Measurements from ENCODE around the gene CYP2J2.

Gene CYP2J2

GRCh38 chr1:59908682-59909081, 17.9 kb downstream of the CYP2J2 start:
- Mint-ChIP-seq H3K36me3 (ENCODE audit: insufficient read depth) (no peaks in the 10 kb centered on the region), H3K27ac (ENCODE audit: low read depth) (no peak overlapping the region), H3K4me1 (no peaks in the 10 kb centered on the region), H3K27me3 (peaks cover 9% of the 10 kb centered on the region), H3K4me3 (no peak overlapping the region), H3K9me3 (no peaks in the 10 kb centered on the region)
- no peak for DNase-seq (ENCODE audit: low spot score in 2 of 2)
- ATAC-seq (replicated peaks; ENCODE audit: extremely low read depth, poor library complexity, severe bottlenecking) = no peak

- H3K27ac Mint-ChIP-seq (ENCODE audit: low read depth) = no peak overlapping the region
Observed at GRCh38 chr1:59908084-59908483, 18.5 kb downstream of the CYP2J2 start.

GRCh38 chr1:59906931-59907330, 19.6 kb downstream of the CYP2J2 start:
- ATAC-seq (replicated peaks; ENCODE audit: extremely low read depth, poor library complexity, severe bottlenecking) (no peak), DNase-seq (ENCODE audit: low spot score in 2 of 2) (no peak)
- no peaks in the 10 kb centered on the region for H3K9me3 Mint-ChIP-seq
- H3K4me1 Mint-ChIP-seq = no peaks in the 10 kb centered on the region
- H3K27ac Mint-ChIP-seq (ENCODE audit: low read depth) = no peak overlapping the region
- H3K4me3 Mint-ChIP-seq = no peak overlapping the region
- H3K27me3 Mint-ChIP-seq = peaks cover 26% of the 10 kb centered on the region
- H3K36me3 Mint-ChIP-seq (ENCODE audit: insufficient read depth) = no peaks in the 10 kb centered on the region

More at GRCh38 chr1:59908084-59908483, 18.5 kb downstream of the CYP2J2 start:
- Mint-ChIP-seq H3K36me3 (ENCODE audit: insufficient read depth) (no peaks in the 10 kb centered on the region), H3K4me1 (no peaks in the 10 kb centered on the region), H3K27me3 (peaks cover 15% of the 10 kb centered on the region), H3K9me3 (no peaks in the 10 kb centered on the region), H3K4me3 (no peak overlapping the region)
- no peak for ATAC-seq (replicated peaks; ENCODE audit: extremely low read depth, poor library complexity, severe bottlenecking)
- no peak for DNase-seq (ENCODE audit: low spot score in 2 of 2)

GRCh38 chr1:59903141-59903754, 23.3 kb downstream of the CYP2J2 start:
- no peak overlapping the region for H3K27ac Mint-ChIP-seq (ENCODE audit: low read depth)
- peaks cover 2% of the 10 kb centered on the region for H3K36me3 Mint-ChIP-seq (ENCODE audit: insufficient read depth)

GRCh38 chr1:59901770-59902388, 24.7 kb downstream of the CYP2J2 start:
- Mint-ChIP-seq H3K9me3 (no peaks in the 10 kb centered on the region), H3K4me3 (no peak overlapping the region), H3K27me3 (peaks cover 37% of the 10 kb centered on the region), H3K27ac (ENCODE audit: low read depth) (no peak overlapping the region), H3K36me3 (ENCODE audit: insufficient read depth) (peaks cover 3% of the 10 kb centered on the region), H3K4me1 (no peaks in the 10 kb centered on the region)
- ATAC-seq (replicated peaks; ENCODE audit: extremely low read depth, poor library complexity, severe bottlenecking) (no peak), DNase-seq (ENCODE audit: low spot score in 2 of 2) (no peak)

More at GRCh38 chr1:59903141-59903754, 23.3 kb downstream of the CYP2J2 start:
- H3K4me3 Mint-ChIP-seq = no peak overlapping the region
- ATAC-seq (replicated peaks; ENCODE audit: extremely low read depth, poor library complexity, severe bottlenecking) (no peak), DNase-seq (ENCODE audit: low spot score in 2 of 2) (no peak)
- peaks cover 31% of the 10 kb centered on the region for H3K27me3 Mint-ChIP-seq
- no peaks in the 10 kb centered on the region for H3K4me1 Mint-ChIP-seq
- H3K9me3 Mint-ChIP-seq = no peaks in the 10 kb centered on the region

- H3K9me3 Mint-ChIP-seq = no peaks in the 10 kb centered on the region
- DNase-seq (ENCODE audit: low spot score in 2 of 2) (no peak), ATAC-seq (replicated peaks; ENCODE audit: extremely low read depth, poor library complexity, severe bottlenecking) (no peak)
- peaks cover 3% of the 10 kb centered on the region for H3K36me3 Mint-ChIP-seq (ENCODE audit: insufficient read depth)
- H3K4me1 Mint-ChIP-seq = no peaks in the 10 kb centered on the region
- H3K4me3 Mint-ChIP-seq = no peak overlapping the region
- H3K27me3 Mint-ChIP-seq = peaks cover 37% of the 10 kb centered on the region
- no peak overlapping the region for H3K27ac Mint-ChIP-seq (ENCODE audit: low read depth)
Observed at GRCh38 chr1:59900640-59901039, 25.9 kb downstream of the CYP2J2 start.

- no peak for ATAC-seq (replicated peaks; ENCODE audit: extremely low read depth, poor library complexity, severe bottlenecking)
- Mint-ChIP-seq H3K27ac (ENCODE audit: low read depth) (no peak overlapping the region), H3K4me3 (no peak overlapping the region), H3K4me1 (no peaks in the 10 kb centered on the region), H3K36me3 (ENCODE audit: insufficient read depth) (peaks cover 3% of the 10 kb centered on the region), H3K9me3 (no peaks in the 10 kb centered on the region), H3K27me3 (peaks cover 37% of the 10 kb centered on the region)
- DNase-seq (ENCODE audit: low spot score in 2 of 2) = no peak
Observed at GRCh38 chr1:59898927-59899326, 27.6 kb downstream of the CYP2J2 start.

- Mint-ChIP-seq H3K4me1 (no peaks in the 10 kb centered on the region), H3K27me3 (peaks cover 22% of the 10 kb centered on the region), H3K36me3 (ENCODE audit: insufficient read depth) (peaks cover 3% of the 10 kb centered on the region), H3K27ac (ENCODE audit: low read depth) (no peak overlapping the region), H3K9me3 (no peaks in the 10 kb centered on the region), H3K4me3 (no peak overlapping the region)
- DNase-seq (ENCODE audit: low spot score in 2 of 2) (no peak), ATAC-seq (replicated peaks; ENCODE audit: extremely low read depth, poor library complexity, severe bottlenecking) (no peak)
Observed at GRCh38 chr1:59897165-59897564, 29.4 kb downstream of the CYP2J2 start.

- no peak overlapping the region for H3K4me3 Mint-ChIP-seq
- ATAC-seq (replicated peaks; ENCODE audit: extremely low read depth, poor library complexity, severe bottlenecking) (no peak), DNase-seq (ENCODE audit: low spot score in 2 of 2) (no peak)
Observed at GRCh38 chr1:59892841-59893811, 33.4 kb downstream of the CYP2J2 start.

GRCh38 chr1:59885160-59885832, 41.3 kb downstream of the CYP2J2 start:
- Mint-ChIP-seq H3K4me3 (no peak overlapping the region), H3K9me3 (peaks cover 7% of the 10 kb centered on the region), H3K36me3 (ENCODE audit: insufficient read depth) (no peaks in the 10 kb centered on the region), H3K4me1 (no peaks in the 10 kb centered on the region), H3K27me3 (peaks cover 37% of the 10 kb centered on the region), H3K27ac (ENCODE audit: low read depth) (no peak overlapping the region)
- DNase-seq (ENCODE audit: low spot score in 2 of 2) = no peak
- no peak for ATAC-seq (replicated peaks; ENCODE audit: extremely low read depth, poor library complexity, severe bottlenecking)

More at GRCh38 chr1:59892841-59893811, 33.4 kb downstream of the CYP2J2 start:
- Mint-ChIP-seq H3K27ac (ENCODE audit: low read depth) (no peak overlapping the region), H3K27me3 (peaks cover 4% of the 10 kb centered on the region), H3K9me3 (peaks cover 6% of the 10 kb centered on the region), H3K4me1 (no peaks in the 10 kb centered on the region), H3K36me3 (ENCODE audit: insufficient read depth) (peaks cover 1% of the 10 kb centered on the region)

GRCh38 chr1:59880735-59881134, 45.8 kb downstream of the CYP2J2 start:
- DNase-seq (ENCODE audit: low spot score in 2 of 2) (no peak), ATAC-seq (replicated peaks; ENCODE audit: extremely low read depth, poor library complexity, severe bottlenecking) (no peak)
- Mint-ChIP-seq H3K9me3 (peaks cover 6% of the 10 kb centered on the region), H3K4me3 (no peak overlapping the region), H3K27me3 (peaks cover 33% of the 10 kb centered on the region), H3K4me1 (no peaks in the 10 kb centered on the region), H3K27ac (ENCODE audit: low read depth) (no peak overlapping the region), H3K36me3 (ENCODE audit: insufficient read depth) (no peaks in the 10 kb centered on the region)

GRCh38 chr1:59879996-59880505, 46.5 kb downstream of the CYP2J2 start:
- no peaks in the 10 kb centered on the region for H3K4me1 Mint-ChIP-seq
- ATAC-seq (replicated peaks; ENCODE audit: extremely low read depth, poor library complexity, severe bottlenecking) (no peak), DNase-seq (ENCODE audit: low spot score in 2 of 2) (no peak)
- no peak overlapping the region for H3K4me3 Mint-ChIP-seq
- no peaks in the 10 kb centered on the region for H3K36me3 Mint-ChIP-seq (ENCODE audit: insufficient read depth)
- peaks cover 6% of the 10 kb centered on the region for H3K9me3 Mint-ChIP-seq
- no peak overlapping the region for H3K27ac Mint-ChIP-seq (ENCODE audit: low read depth)
- peaks cover 29% of the 10 kb centered on the region for H3K27me3 Mint-ChIP-seq

All from central memory CD8-positive, alpha-beta T cell (primary cell).